K562 (cell line): ENCODE results near the gene IL1RL2. TPM values are rescaled to one million over a fixed set of nuclear protein-coding genes. Genes with fewer than 3 reads are reported as not detected.

Experiments
- CHD4 ChIP-seq: fragments of 200-600 bp; sonication (generic); IDR thresholded peaks from 3 replicates; pipeline ENCODE4 v1.6.1; 2012; ENCODE audit warnings: low read depth, mild to moderate bottlenecking, mixed read lengths, low read length, inconsistent platforms; ENCODE audit not compliant: insufficient read depth, insufficient replicate concordance, poor library complexity, severe bottlenecking
- HES1 ChIP-seq: fragments of 450-650 bp; IDR thresholded peaks from 2 replicates; pipeline ENCODE4 v1.6.1; 2016; ENCODE audit warnings: low read depth, mild to moderate bottlenecking, moderate library complexity
- IFI16 ChIP-seq: fragments of 250-450 bp; sonication (Bioruptor Pico); IDR thresholded peaks from 2 replicates; pipeline ENCODE4 v2.1.2; 2022; ENCODE audit warnings: mild to moderate bottlenecking, inconsistent platforms
- MCM7 ChIP-seq, 2 experiments: fragments of 450-650 bp; IDR thresholded peaks; 2 replicates each; pipeline ENCODE4 v1.6.1; 2016 to 2018
- NR0B1 ChIP-seq: fragments of 450-650 bp; IDR thresholded peaks from one replicate; pipeline ENCODE4 v1.6.1; 2018; ENCODE audit warnings: mild to moderate bottlenecking, moderate library complexity; ENCODE audit not compliant: partially characterized antibody
- PHTF2 ChIP-seq: fragments of 250-450 bp; sonication (Bioruptor Pico); IDR thresholded peaks from 2 replicates; pipeline ENCODE4 v1.5.0; 2021; ENCODE audit warnings: mild to moderate bottlenecking
- POLR2A ChIP-seq: fragments of 450-650 bp; conservative IDR thresholded peaks from 2 replicates; pipeline ENCODE4 v1.6.1; 2016
- RAD51 ChIP-seq: fragments of 450-650 bp; IDR thresholded peaks from 2 replicates; pipeline ENCODE4 v1.7.1; 2016; ENCODE audit warnings: low read depth, mild to moderate bottlenecking, borderline replicate concordance
- RBM14 ChIP-seq: fragments of 200-400 bp; formaldehyde crosslinking; IDR thresholded peaks from 2 replicates; pipeline ENCODE4 v1.6.1; 2018; ENCODE audit warnings: low read depth, mild to moderate bottlenecking, low read length, moderate library complexity, borderline replicate concordance; ENCODE audit not compliant: insufficient read depth
- TCF3 ChIP-seq: sonication (generic); formaldehyde crosslinking; IDR thresholded peaks from 2 replicates; pipeline ENCODE4 v1.4.0; 2020; ENCODE audit warnings: mild to moderate bottlenecking, missing genetic modification reagents
- ZNF75A ChIP-seq: fragments of 450-650 bp; formaldehyde crosslinking; IDR thresholded peaks from 2 replicates; pipeline ENCODE4 v1.4.0; 2020; ENCODE audit warnings: mild to moderate bottlenecking
- polyA plus RNA-seq, 8 experiments: library from polyadenylated mRNA; depleted of rRNA in 4 of 8; stranded (reverse) in 5 of 8; unstranded in 3 of 8; fragments of >200 nt; fragmentation: Nextera tagmentation in 2 of 8; fragmentation: Illumina TruSeq in 1 of 8; extraction: Ambion mirVana in 2 of 8; extraction: Trizol in 1 of 8; gene quantifications; 2 replicates each; pipeline versions ENCODE4 v1.2.1 to v1.2.3, GENCODE V29; 2011 to 2014; ENCODE audit warnings: inconsistent platforms in 1 of 8, missing spikeins in 1 of 8
- total RNA-seq, 7 experiments: library from RNA; depleted of rRNA in 6 of 7; stranded (reverse); fragments of >200 nt in 6 of 7; fragmentation: Illumina TruSeq in 2 of 7; extraction: Trizol in 2 of 7; gene quantifications; 2 replicates each; pipeline versions ENCODE4 v1.2.1 to v1.2.3, GENCODE V29; 2011 to 2021; ENCODE audit warnings: low replicate concordance in 1 of 7
- TF ChIP-seq, protein P1 (sequence below): fragments of 200-600 bp; sonication (generic); IDR thresholded peaks from one replicate; pipeline ENCODE4 v1.6.1; 2012; ENCODE audit warnings: mild to moderate bottlenecking, low read depth, low read length, inconsistent platforms

Gene IL1RL2
- total and polyA plus RNA-seq, 9 of the 15 experiments (the other 6 are each of a cell fraction or from before 2014, with no cell fraction given), result not detected

DNA sequence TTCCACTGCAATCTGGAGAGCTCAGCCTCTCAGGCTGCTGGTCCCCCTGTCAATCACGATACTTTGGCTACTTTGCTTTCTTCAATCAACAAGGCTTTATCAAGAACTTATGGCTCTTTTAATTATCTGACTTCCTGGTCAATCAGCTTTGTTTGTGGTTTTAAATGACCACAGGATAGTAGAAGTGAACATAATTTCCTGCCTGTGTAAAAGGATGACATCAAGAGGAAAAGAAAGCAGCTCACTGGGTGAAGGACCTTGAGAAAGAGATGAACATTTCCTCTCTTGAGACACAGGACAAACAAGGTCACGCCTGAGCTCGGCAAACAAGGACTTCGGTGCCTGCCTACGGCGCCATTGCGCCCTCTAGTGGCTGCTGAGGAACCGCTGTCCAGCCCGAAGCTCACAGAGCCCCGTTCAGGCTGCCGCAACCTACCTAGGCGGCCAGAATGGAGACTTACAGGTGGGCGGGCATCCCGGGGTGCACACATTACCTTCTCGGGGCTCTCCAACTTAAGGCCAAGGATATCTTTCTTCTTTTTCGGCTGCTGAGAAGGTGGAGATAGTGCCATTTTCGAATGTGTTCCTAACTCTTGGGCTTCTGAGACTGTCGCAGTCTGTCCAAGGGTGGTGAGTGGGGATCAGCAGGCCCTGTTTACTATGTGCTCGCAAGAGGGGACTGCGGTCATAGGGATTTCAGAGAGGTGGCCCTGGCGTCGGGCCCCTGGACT is 54.0 kb downstream of the IL1RL2 start (continued):
- TF ChIP-seq NR0B1 (no peak), CHD4 (no peak), RAD51 (no peak), POLR2A (no peak), PHTF2 (CRISPR knock-in tag) (no peak), RBM14 (no peak), IFI16 (CRISPR knock-in tag) (no peak), ZNF75A (no peak), MCM7 (IDR thresholded peaks at IDR 0.05) (no peak), HES1 (no peak), TCF3 (CRISPR knock-in tag) (no peak)
- TF ChIP-seq, protein P1, sequence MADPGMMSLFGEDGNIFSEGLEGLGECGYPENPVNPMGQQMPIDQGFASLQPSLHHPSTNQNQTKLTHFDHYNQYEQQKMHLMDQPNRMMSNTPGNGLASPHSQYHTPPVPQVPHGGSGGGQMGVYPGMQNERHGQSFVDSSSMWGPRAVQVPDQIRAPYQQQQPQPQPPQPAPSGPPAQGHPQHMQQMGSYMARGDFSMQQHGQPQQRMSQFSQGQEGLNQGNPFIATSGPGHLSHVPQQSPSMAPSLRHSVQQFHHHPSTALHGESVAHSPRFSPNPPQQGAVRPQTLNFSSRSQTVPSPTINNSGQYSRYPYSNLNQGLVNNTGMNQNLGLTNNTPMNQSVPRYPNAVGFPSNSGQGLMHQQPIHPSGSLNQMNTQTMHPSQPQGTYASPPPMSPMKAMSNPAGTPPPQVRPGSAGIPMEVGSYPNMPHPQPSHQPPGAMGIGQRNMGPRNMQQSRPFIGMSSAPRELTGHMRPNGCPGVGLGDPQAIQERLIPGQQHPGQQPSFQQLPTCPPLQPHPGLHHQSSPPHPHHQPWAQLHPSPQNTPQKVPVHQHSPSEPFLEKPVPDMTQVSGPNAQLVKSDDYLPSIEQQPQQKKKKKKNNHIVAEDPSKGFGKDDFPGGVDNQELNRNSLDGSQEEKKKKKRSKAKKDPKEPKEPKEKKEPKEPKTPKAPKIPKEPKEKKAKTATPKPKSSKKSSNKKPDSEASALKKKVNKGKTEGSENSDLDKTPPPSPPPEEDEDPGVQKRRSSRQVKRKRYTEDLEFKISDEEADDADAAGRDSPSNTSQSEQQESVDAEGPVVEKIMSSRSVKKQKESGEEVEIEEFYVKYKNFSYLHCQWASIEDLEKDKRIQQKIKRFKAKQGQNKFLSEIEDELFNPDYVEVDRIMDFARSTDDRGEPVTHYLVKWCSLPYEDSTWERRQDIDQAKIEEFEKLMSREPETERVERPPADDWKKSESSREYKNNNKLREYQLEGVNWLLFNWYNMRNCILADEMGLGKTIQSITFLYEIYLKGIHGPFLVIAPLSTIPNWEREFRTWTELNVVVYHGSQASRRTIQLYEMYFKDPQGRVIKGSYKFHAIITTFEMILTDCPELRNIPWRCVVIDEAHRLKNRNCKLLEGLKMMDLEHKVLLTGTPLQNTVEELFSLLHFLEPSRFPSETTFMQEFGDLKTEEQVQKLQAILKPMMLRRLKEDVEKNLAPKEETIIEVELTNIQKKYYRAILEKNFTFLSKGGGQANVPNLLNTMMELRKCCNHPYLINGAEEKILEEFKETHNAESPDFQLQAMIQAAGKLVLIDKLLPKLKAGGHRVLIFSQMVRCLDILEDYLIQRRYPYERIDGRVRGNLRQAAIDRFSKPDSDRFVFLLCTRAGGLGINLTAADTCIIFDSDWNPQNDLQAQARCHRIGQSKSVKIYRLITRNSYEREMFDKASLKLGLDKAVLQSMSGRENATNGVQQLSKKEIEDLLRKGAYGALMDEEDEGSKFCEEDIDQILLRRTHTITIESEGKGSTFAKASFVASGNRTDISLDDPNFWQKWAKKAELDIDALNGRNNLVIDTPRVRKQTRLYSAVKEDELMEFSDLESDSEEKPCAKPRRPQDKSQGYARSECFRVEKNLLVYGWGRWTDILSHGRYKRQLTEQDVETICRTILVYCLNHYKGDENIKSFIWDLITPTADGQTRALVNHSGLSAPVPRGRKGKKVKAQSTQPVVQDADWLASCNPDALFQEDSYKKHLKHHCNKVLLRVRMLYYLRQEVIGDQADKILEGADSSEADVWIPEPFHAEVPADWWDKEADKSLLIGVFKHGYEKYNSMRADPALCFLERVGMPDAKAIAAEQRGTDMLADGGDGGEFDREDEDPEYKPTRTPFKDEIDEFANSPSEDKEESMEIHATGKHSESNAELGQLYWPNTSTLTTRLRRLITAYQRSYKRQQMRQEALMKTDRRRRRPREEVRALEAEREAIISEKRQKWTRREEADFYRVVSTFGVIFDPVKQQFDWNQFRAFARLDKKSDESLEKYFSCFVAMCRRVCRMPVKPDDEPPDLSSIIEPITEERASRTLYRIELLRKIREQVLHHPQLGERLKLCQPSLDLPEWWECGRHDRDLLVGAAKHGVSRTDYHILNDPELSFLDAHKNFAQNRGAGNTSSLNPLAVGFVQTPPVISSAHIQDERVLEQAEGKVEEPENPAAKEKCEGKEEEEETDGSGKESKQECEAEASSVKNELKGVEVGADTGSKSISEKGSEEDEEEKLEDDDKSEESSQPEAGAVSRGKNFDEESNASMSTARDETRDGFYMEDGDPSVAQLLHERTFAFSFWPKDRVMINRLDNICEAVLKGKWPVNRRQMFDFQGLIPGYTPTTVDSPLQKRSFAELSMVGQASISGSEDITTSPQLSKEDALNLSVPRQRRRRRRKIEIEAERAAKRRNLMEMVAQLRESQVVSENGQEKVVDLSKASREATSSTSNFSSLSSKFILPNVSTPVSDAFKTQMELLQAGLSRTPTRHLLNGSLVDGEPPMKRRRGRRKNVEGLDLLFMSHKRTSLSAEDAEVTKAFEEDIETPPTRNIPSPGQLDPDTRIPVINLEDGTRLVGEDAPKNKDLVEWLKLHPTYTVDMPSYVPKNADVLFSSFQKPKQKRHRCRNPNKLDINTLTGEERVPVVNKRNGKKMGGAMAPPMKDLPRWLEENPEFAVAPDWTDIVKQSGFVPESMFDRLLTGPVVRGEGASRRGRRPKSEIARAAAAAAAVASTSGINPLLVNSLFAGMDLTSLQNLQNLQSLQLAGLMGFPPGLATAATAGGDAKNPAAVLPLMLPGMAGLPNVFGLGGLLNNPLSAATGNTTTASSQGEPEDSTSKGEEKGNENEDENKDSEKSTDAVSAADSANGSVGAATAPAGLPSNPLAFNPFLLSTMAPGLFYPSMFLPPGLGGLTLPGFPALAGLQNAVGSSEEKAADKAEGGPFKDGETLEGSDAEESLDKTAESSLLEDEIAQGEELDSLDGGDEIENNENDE, result no peak
